Endothelial cell of umbilical vein (primary cell): ENCODE measurements around the gene SELENOO. TPM values are rescaled to one million over a fixed set of nuclear protein-coding genes. Genes with fewer than 3 reads are reported as not detected.

Source experiments
- BruUV-seq: library from RNA; stranded (reverse); fragments of 400-500 nt; replicated peaks from 2 replicates; lab custom pipeline; 2021; lab: Mats Ljungman, UMichigan
- CTCF ChIA-PET: fragments of 300-600, 350-600 bp; sonication (Branson Sonifier 250); formaldehyde crosslinking; loops from one replicate; lab custom pipeline; 2021; ENCODE audit warnings: antibody characterized with exemption, inconsistent platforms; lab: Charles Lee
- POLR2A ChIA-PET: fragments of 300-600, 350-600 bp; sonication (Branson Sonifier 250); formaldehyde crosslinking; loops from one replicate; lab custom pipeline; 2021; ENCODE audit warnings: antibody characterized with exemption, inconsistent platforms; lab: Charles Lee
- DNase-seq: peaks from one replicate; pipeline ENCODE4 v3.0.0-alpha.2; 2011; ENCODE audit warnings: low read depth, low spot score
- FAIRE-seq: peaks from 2 replicates; lab custom pipeline; 2011; peaks lifted over from hg19 to GRCh38; lab: Jason Lieb, UNC
- H2AFZ ChIP-seq: 2 replicates; pipeline ENCODE4 v1.6.0; 2012; ENCODE audit warnings: low read depth, low read length, control low read depth, inconsistent platforms
- H3K27ac ChIP-seq: 2 replicates; pipeline ENCODE4 v1.5.1; 2011; ENCODE audit warnings: low read depth, mild to moderate bottlenecking, control low read depth, low read length, moderate library complexity; ENCODE audit not compliant: insufficient read depth
- H3K27me3 ChIP-seq, 2 experiments: 2 replicates each; pipeline versions ENCODE4 v1.6.0 to v1.6.1; 2011; ENCODE audit warnings: low read length in 2 of 2, mixed read lengths in 1 of 2; ENCODE audit not compliant: control insufficient read depth in 2 of 2, insufficient read depth in 2 of 2
- H3K36me3 ChIP-seq, 2 experiments: 2 replicates in 1 of 2; 3 replicates in 1 of 2; pipeline ENCODE4 v1.5.1; 2011; ENCODE audit warnings: low read length in 2 of 2, mild to moderate bottlenecking in 1 of 2, moderate library complexity in 1 of 2; ENCODE audit not compliant: control insufficient read depth in 2 of 2, insufficient read depth in 2 of 2; ENCODE audit errors: extremely low read depth in 1 of 2
- H3K4me1 ChIP-seq: 3 replicates; pipeline ENCODE4 v1.5.1; 2011; ENCODE audit warnings: mild to moderate bottlenecking, low read length; ENCODE audit not compliant: control insufficient read depth, insufficient read depth; ENCODE audit errors: extremely low read depth
- H3K4me2 ChIP-seq: 2 replicates; pipeline ENCODE4 v1.6.1; 2011; ENCODE audit warnings: low read length, control low read depth, mixed read lengths; ENCODE audit not compliant: insufficient read depth
- H3K4me3 ChIP-seq, 3 experiments: fragments of 200-600 bp in 1 of 3; sonication (generic), shearing (Covaris generic) in 1 of 3; replicated peaks in 1 of 3; 2 replicates each; pipeline ENCODE4 v1.5.1; 2011 to 2016; ENCODE audit warnings: control low read depth in 3 of 3, low read length in 3 of 3, mild to moderate bottlenecking in 2 of 3, inconsistent platforms in 1 of 3, low read depth in 1 of 3, moderate library complexity in 1 of 3; ENCODE audit not compliant: insufficient read depth in 1 of 3
- H3K79me2 ChIP-seq: 2 replicates; pipeline ENCODE4 v1.6.0; 2012; ENCODE audit warnings: low read length, inconsistent platforms; ENCODE audit not compliant: control insufficient read depth, insufficient read depth
- H3K9ac ChIP-seq: replicated peaks from 2 replicates; pipeline ENCODE3; 2011; ENCODE audit warnings: low read length, control low read depth; ENCODE audit not compliant: insufficient read depth; ENCODE audit errors: extremely low read depth
- H3K9me1 ChIP-seq: replicated peaks from 3 replicates; pipeline ENCODE4 v1.6.0; 2011; ENCODE audit warnings: mild to moderate bottlenecking, low read length; ENCODE audit not compliant: control insufficient read depth, insufficient read depth; ENCODE audit errors: extremely low read depth
- H3K9me3 ChIP-seq: replicated peaks from 2 replicates; pipeline ENCODE4 v1.5.1; 2012; ENCODE audit warnings: low read length, inconsistent platforms; ENCODE audit not compliant: control insufficient read depth, insufficient read depth
- H4K20me1 ChIP-seq: replicated peaks from 2 replicates; pipeline ENCODE3; 2011; ENCODE audit warnings: mild to moderate bottlenecking, low read length; ENCODE audit not compliant: control insufficient read depth, insufficient read depth; ENCODE audit errors: extremely low read depth
- CTCF ChIP-seq, 2 donors: IDR thresholded peaks; 1 replicate in 1 of 2; 2 replicates in 1 of 2; pipeline ENCODE4 v1.5.1; 2011; ENCODE audit warnings: low read length in 2 of 2, mild to moderate bottlenecking in 2 of 2, moderate library complexity in 2 of 2, control low read depth in 1 of 2, inconsistent platforms in 1 of 2, low read depth in 1 of 2; ENCODE audit not compliant: insufficient read depth in 1 of 2; ENCODE audit errors: extremely low read depth in 1 of 2
- EZH2 ChIP-seq: IDR thresholded peaks from 2 replicates; pipeline ENCODE4 v1.6.1; 2012; ENCODE audit warnings: borderline replicate concordance, low read depth, mild to moderate bottlenecking, moderate library complexity, low read length, inconsistent platforms; ENCODE audit not compliant: severe bottlenecking
- FOS ChIP-seq: IDR thresholded peaks from 2 replicates; pipeline ENCODE4 v1.6.1; 2011; ENCODE audit warnings: mild to moderate bottlenecking, low read length, moderate library complexity, borderline replicate concordance; ENCODE audit not compliant: insufficient read depth
- GATA2 ChIP-seq: IDR thresholded peaks from 2 replicates; pipeline ENCODE4 v1.7.0; 2011; ENCODE audit warnings: low read depth, mild to moderate bottlenecking, moderate library complexity, mixed read lengths, low read length; ENCODE audit not compliant: insufficient read length, insufficient read depth
- JUN ChIP-seq: IDR thresholded peaks from 2 replicates; pipeline ENCODE4 v1.6.1; 2011; ENCODE audit warnings: borderline replicate concordance, low read depth; ENCODE audit not compliant: insufficient read length, insufficient read depth
- MAX ChIP-seq: IDR thresholded peaks from 2 replicates; pipeline ENCODE4 v1.6.1; 2011; ENCODE audit not compliant: insufficient read depth, insufficient read length
- MYC ChIP-seq: IDR thresholded peaks from one replicate; pipeline ENCODE4 v1.6.1; 2011; ENCODE audit warnings: mild to moderate bottlenecking, low read depth, low read length
- POLR2A ChIP-seq: IDR thresholded peaks from 2 replicates; pipeline ENCODE4 v1.6.1; 2012; ENCODE audit warnings: low read depth, mild to moderate bottlenecking, control low read depth, low read length
- POLR2AphosphoS5 ChIP-seq: IDR thresholded peaks from 2 replicates; pipeline ENCODE4 v1.6.1; 2012; ENCODE audit warnings: low read depth, mild to moderate bottlenecking, control low read depth, low read length, moderate library complexity; ENCODE audit not compliant: insufficient read depth
- dilution Hi-C: fragments of 300-500 bp; cut with MboI; formaldehyde crosslinking; loops from one replicate; pipeline ENCODE4 v1.15.0; 2019; ENCODE audit warnings: low sequenced_read_pairs; ENCODE audit not compliant: extremely low pct_ligation_motif_present
- intact Hi-C: fragments of 100-400 bp; cut with micrococcal nuclease; formaldehyde crosslinking; loops from one replicate; pipeline ENCODE4 v1.10.0; 2022
- polyA plus RNA-seq, 4 experiments: library from polyadenylated mRNA; depleted of rRNA in 3 of 4; stranded (reverse) in 3 of 4; unstranded in 1 of 4; fragments of >200 nt; gene quantifications; 2 replicates each; pipeline versions ENCODE4 v1.2.1 to v1.2.3, GENCODE V29; 2011 to 2012; ENCODE audit warnings: missing spikeins in 1 of 4
- total RNA-seq: library from RNA; stranded (reverse); gene quantifications from 2 replicates; pipeline ENCODE4 v1.2.3, GENCODE V29; 2021

Gene SELENOO
- total and polyA plus RNA-seq, 2 donors (not counting 3 experiments of a cell fraction or from before 2014, with no cell fraction given): 24.1 to 37.5 TPM

- no peak overlapping the region for H3K4me2 ChIP-seq
- H4K20me1 ChIP-seq: no peaks in the 10 kb centered on the region
- BruUV-seq: no TSS peak
- H3K9me3 ChIP-seq: no peaks in the 10 kb centered on the region
- intact Hi-C loops: no loop called here
- H3K27ac ChIP-seq: no peak overlapping the region
- H3K4me3 ChIP-seq: no peak overlapping the region
- no peaks in the 10 kb centered on the region for H3K27me3 ChIP-seq
- peaks cover 25% of the 10 kb centered on the region for H3K4me1 ChIP-seq
- CTCF ChIA-PET: interaction anchor here (1.0 kb wide), 1 partner anchor 19 kb away, joined by 3 read pairs; no protein-coding TSS in a partner anchor
- DNase-seq: no peak
- no peak for TF ChIP-seq FOS
- TF ChIP-seq JUN: no peak
- dilution Hi-C loops: no loop called here
- peaks cover 0 to 8% of the 10 kb centered on the region in 2 experiments for H3K36me3 ChIP-seq
- POLR2A ChIA-PET: no interaction called here
- no peak for FAIRE-seq
- H3K9me1 ChIP-seq: no peaks in the 10 kb centered on the region
- no peak overlapping the region for H3K9ac ChIP-seq
- peaks cover 20% of the 10 kb centered on the region for H3K79me2 ChIP-seq
- no peak overlapping the region for H2AFZ ChIP-seq
Measured at GRCh38 chr22:50248196-50249081, 47.6 kb downstream of the SELENOO start.

- Histone ChIP-seq H3K27me3 (no peaks in the 10 kb centered on the region), H3K4me2 (peak overlapping the region; percentile 82), H3K27ac (no peak overlapping the region), H3K36me3 (peaks cover 0 to 16% of the 10 kb centered on the region in 2 experiments), H3K9me3 (no peaks in the 10 kb centered on the region), H3K9ac (no peak overlapping the region), H3K4me1 (peaks cover 17% of the 10 kb centered on the region), H3K4me3 (no peak overlapping the region), H4K20me1 (no peaks in the 10 kb centered on the region), H3K9me1 (no peaks in the 10 kb centered on the region), H2AFZ (no peak overlapping the region), H3K79me2 (peaks cover 8% of the 10 kb centered on the region)
- no peak for DNase-seq
- intact Hi-C loops (no loop called here), dilution Hi-C loops (no loop called here)
- BruUV-seq: no TSS peak
- TF ChIP-seq POLR2AphosphoS5: no peak
- no peak for TF ChIP-seq GATA2
- no peak for TF ChIP-seq CTCF (IDR thresholded peaks at IDR 0.05; ENCODE audit: extremely low read depth in 1 of 2, insufficient read depth in 1 of 2, low read depth in 1 of 2, low read length in 2 of 2)
- TF ChIP-seq MYC: no peak
- no peak for TF ChIP-seq POLR2A
- no peak for TF ChIP-seq FOS
- TF ChIP-seq EZH2: no peak
- TF ChIP-seq JUN: no peak
- no peak for TF ChIP-seq MAX
- POLR2A ChIA-PET: interaction anchor here (0.6 kb wide), 1 partner anchor 114 kb away, joined by 5 read pairs; no protein-coding TSS in a partner anchor
- CTCF ChIA-PET: interaction anchor here (1.5 to 4.2 kb wide), 3 partner anchors 23 to 249 kb away, joined by 3 to 60 read pairs (median 9); no protein-coding TSS in a partner anchor
- FAIRE-seq: no peak
Measured at GRCh38 chr22:50249341-50250248, 48.8 kb downstream of the SELENOO start.
